SK-N-SH treated with all-trans-retinoic acid at 6 μM for 48 hours (cell line): ENCODE measurements around the gene AGAP1.

Source experiments
- ATAC-seq: fragments of 200-7000 bp; cut with Tn5 transposase; 3 replicates; pipeline ENCODE4 v1.9.1; 2020; ENCODE audit warnings: mild to moderate bottlenecking, moderate library complexity
- ARNTL ChIP-seq: fragments of 450-650 bp; formaldehyde crosslinking; IDR thresholded peaks from 2 replicates; pipeline ENCODE4 v1.5.0; 2020; ENCODE audit warnings: low read depth, mild to moderate bottlenecking, moderate library complexity, borderline replicate concordance
- BACH2 ChIP-seq: fragments of 250-450 bp; sonication (Bioruptor Pico); IDR thresholded peaks from 2 replicates; pipeline ENCODE4 v1.9.0; 2021; ENCODE audit warnings: mild to moderate bottlenecking, borderline replicate concordance
- CREB5 ChIP-seq: fragments of 250-450 bp; sonication (Bioruptor Pico); IDR thresholded peaks from 2 replicates; pipeline ENCODE4 v1.5.1; 2020; ENCODE audit warnings: low read depth, mild to moderate bottlenecking, moderate library complexity
- CSDC2 ChIP-seq: fragments of 250-450 bp; sonication (Bioruptor Pico); IDR thresholded peaks from 2 replicates; pipeline ENCODE4 v1.5.0; 2020; ENCODE audit warnings: mild to moderate bottlenecking, moderate library complexity
- ESRRG ChIP-seq: fragments of 250-450 bp; sonication (Bioruptor Pico); IDR thresholded peaks from 2 replicates; pipeline ENCODE4 v1.6.1; 2021; ENCODE audit warnings: mild to moderate bottlenecking
- GLIS3 ChIP-seq: fragments of 250-450 bp; sonication (Bioruptor Pico); IDR thresholded peaks from 2 replicates; pipeline ENCODE4 v1.5.0; 2020; ENCODE audit warnings: mild to moderate bottlenecking, moderate library complexity
- ISL1 ChIP-seq: fragments of 250-450 bp; sonication (Bioruptor Pico); IDR thresholded peaks from 2 replicates; pipeline ENCODE4 v2.1.2; 2022; ENCODE audit warnings: mild to moderate bottlenecking, moderate library complexity
- OSR1 ChIP-seq: fragments of 250-450 bp; sonication (Bioruptor Pico); IDR thresholded peaks from 2 replicates; pipeline ENCODE4 v1.8.0; 2022; ENCODE audit warnings: moderate library complexity, mild to moderate bottlenecking, inconsistent platforms
- PATZ1 ChIP-seq: fragments of 250-450 bp; sonication (Bioruptor Pico); IDR thresholded peaks from 2 replicates; pipeline ENCODE4 v1.8.0; 2020; ENCODE audit warnings: mild to moderate bottlenecking, moderate library complexity, borderline replicate concordance
- RARB ChIP-seq: fragments of 250-450 bp; sonication (Bioruptor Pico); IDR thresholded peaks from 2 replicates; pipeline ENCODE4 v1.8.0; 2021; ENCODE audit warnings: mild to moderate bottlenecking, moderate library complexity
- SNAI2 ChIP-seq: fragments of 250-450 bp; sonication (Bioruptor Pico); IDR thresholded peaks from 2 replicates; pipeline ENCODE4 v1.5.0; 2020; ENCODE audit warnings: mild to moderate bottlenecking, moderate library complexity
- TCF4 ChIP-seq: fragments of 250-450 bp; sonication (Bioruptor Pico); IDR thresholded peaks from 2 replicates; pipeline ENCODE4 v1.8.0; 2021; ENCODE audit warnings: mild to moderate bottlenecking, moderate library complexity, borderline replicate concordance
- TOX ChIP-seq: fragments of 250-450 bp; sonication (Bioruptor Pico); IDR thresholded peaks from 2 replicates; pipeline ENCODE4 v1.8.0; 2021; ENCODE audit warnings: mild to moderate bottlenecking, moderate library complexity, borderline replicate concordance
- TSHZ2 ChIP-seq: fragments of 250-450 bp; sonication (Bioruptor Pico); IDR thresholded peaks from 2 replicates; pipeline ENCODE4 v1.5.0; 2020; ENCODE audit warnings: mild to moderate bottlenecking, moderate library complexity
- ZC3H10 ChIP-seq: fragments of 250-450 bp; sonication (Bioruptor Pico); IDR thresholded peaks from 2 replicates; pipeline ENCODE4 v1.5.1; 2021; ENCODE audit warnings: mild to moderate bottlenecking, moderate library complexity
- ZFP3 ChIP-seq: fragments of 250-450 bp; sonication (Bioruptor Pico); IDR thresholded peaks from 2 replicates; pipeline ENCODE4 v1.5.0; 2020; ENCODE audit warnings: mild to moderate bottlenecking, moderate library complexity
- ZNF565 ChIP-seq: fragments of 450-650 bp; formaldehyde crosslinking; conservative IDR thresholded peaks from 2 replicates; pipeline ENCODE4 v1.5.0; 2020; ENCODE audit warnings: low read depth, mild to moderate bottlenecking, moderate library complexity
- ZNF70 ChIP-seq: fragments of 450-650 bp; formaldehyde crosslinking; IDR thresholded peaks from 2 replicates; pipeline ENCODE4 v1.5.0; 2020; ENCODE audit warnings: mild to moderate bottlenecking, moderate library complexity
- ZNF8 ChIP-seq: fragments of 450-650 bp; formaldehyde crosslinking; IDR thresholded peaks from 2 replicates; pipeline ENCODE4 v1.5.0; 2020; ENCODE audit warnings: mild to moderate bottlenecking, moderate library complexity
- TF ChIP-seq, protein P1 (sequence below): fragments of 250-450 bp; sonication (Bioruptor Pico); IDR thresholded peaks from 2 replicates; pipeline ENCODE4 v1.5.1; 2021; ENCODE audit warnings: mild to moderate bottlenecking, moderate library complexity
- TF ChIP-seq, protein P2 (sequence below): fragments of 250-450 bp; sonication (Bioruptor Pico); IDR thresholded peaks from 2 replicates; pipeline ENCODE4 v1.8.0; 2021; ENCODE audit warnings: low read depth, mild to moderate bottlenecking, moderate library complexity, borderline replicate concordance

The AGAP1 gene

DNA sequence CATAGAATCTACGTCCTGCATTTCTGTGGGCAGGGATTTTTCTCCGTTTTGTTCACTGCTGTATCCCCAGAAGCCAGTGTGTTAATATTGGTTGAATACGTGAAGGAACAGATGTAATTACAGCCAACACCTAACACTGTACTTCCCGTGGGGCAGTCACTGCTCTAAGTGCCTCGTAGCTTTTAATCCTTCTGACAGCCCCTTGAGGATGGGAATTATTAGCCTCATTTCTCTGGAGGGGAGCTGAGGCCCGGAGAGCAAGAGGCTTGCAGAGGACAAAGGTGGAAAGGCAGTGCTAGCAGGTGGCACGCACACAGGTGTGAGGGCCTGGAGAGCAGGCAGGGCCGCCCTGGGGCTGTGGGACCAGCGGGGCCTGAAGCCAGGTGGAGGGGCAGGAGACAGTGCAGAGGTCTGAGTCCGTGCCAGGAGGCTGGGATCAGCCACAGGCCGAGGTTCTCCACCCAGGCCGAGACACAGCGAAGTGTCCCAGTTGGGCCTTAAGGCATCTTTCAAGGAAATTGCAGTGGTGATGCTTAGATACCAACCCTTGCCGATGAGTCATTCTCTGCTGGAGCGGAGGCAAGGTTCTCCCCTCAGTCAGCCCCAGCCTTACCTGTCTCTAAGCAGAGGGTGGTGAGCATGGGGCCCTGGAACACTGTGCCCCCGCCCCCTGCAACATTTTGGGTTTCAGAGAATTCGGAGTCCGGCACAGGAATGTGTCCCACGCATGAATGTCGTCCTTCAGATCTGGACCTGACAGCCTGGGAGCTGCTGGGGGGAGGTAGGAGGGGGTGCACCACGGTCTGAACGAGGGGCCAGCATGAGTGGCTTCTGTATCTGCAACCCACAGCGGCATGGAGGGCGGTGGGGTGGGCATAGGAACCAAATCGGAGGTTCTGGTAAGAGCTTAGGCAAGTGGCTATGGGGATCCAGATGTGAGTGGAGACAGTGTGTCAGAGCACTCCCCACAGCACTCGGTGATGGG lies 551.7 kb downstream of the AGAP1 start:
- ATAC-seq, result no peak
- TF ChIP-seq ISL1 (CRISPR knock-in tag), result no peak
- TF ChIP-seq ZNF8, result no peak
- TF ChIP-seq ZNF565 (CRISPR knock-in tag), result no peak

DNA sequence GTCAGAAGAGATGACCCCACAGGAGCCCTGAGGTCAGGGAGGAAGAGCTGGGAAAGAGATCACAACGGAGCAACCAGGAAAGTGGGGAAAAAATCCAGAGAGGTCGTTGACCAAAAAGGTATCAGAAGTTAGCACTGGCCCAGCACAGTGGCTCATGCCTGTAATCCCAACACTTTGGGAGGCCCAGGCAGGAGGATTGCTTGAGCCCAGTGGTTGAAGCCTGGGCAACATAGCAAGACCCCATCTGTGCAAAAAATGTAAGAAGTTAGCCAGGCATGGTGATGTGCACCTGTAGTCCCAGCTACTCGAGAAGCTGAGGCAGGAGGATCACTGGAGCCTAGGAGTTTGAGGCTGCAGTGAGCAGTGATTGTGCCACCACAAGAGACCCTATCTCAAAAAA lies 552.9 kb downstream of the AGAP1 start:
- TF ChIP-seq ZNF565 (CRISPR knock-in tag) (no peak), ESRRG (CRISPR knock-in tag) (no peak), TOX (CRISPR knock-in tag) (no peak), TCF4 (CRISPR knock-in tag) (no peak), BACH2 (CRISPR knock-in tag) (no peak), ARNTL (CRISPR knock-in tag) (no peak), TSHZ2 (CRISPR knock-in tag) (no peak), RARB (CRISPR knock-in tag) (no peak), PATZ1 (CRISPR knock-in tag) (no peak)
- TF ChIP-seq, protein P1, sequence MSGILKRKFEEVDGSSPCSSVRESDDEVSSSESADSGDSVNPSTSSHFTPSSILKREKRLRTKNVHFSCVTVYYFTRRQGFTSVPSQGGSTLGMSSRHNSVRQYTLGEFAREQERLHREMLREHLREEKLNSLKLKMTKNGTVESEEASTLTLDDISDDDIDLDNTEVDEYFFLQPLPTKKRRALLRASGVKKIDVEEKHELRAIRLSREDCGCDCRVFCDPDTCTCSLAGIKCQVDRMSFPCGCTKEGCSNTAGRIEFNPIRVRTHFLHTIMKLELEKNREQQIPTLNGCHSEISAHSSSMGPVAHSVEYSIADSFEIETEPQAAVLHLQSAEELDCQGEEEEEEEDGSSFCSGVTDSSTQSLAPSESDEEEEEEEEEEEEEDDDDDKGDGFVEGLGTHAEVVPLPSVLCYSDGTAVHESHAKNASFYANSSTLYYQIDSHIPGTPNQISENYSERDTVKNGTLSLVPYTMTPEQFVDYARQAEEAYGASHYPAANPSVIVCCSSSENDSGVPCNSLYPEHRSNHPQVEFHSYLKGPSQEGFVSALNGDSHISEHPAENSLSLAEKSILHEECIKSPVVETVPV, result no peak
- TF ChIP-seq, protein P2, sequence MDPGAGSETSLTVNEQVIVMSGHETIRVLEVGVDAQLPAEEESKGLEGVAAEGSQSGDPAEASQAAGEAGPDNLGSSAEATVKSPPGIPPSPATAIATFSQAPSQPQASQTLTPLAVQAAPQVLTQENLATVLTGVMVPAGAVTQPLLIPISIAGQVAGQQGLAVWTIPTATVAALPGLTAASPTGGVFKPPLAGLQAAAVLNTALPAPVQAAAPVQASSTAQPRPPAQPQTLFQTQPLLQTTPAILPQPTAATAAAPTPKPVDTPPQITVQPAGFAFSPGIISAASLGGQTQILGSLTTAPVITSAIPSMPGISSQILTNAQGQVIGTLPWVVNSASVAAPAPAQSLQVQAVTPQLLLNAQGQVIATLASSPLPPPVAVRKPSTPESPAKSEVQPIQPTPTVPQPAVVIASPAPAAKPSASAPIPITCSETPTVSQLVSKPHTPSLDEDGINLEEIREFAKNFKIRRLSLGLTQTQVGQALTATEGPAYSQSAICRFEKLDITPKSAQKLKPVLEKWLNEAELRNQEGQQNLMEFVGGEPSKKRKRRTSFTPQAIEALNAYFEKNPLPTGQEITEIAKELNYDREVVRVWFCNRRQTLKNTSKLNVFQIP, result no peak
- ATAC-seq, result no peak

- no peak for ATAC-seq
- TF ChIP-seq RARB (CRISPR knock-in tag), result no peak
- TF ChIP-seq, protein P2, result no peak
- no peak for TF ChIP-seq OSR1 (CRISPR knock-in tag)
- TF ChIP-seq CREB5 (CRISPR knock-in tag), result no peak
- TF ChIP-seq ISL1 (CRISPR knock-in tag), result no peak
- TF ChIP-seq BACH2 (CRISPR knock-in tag), result no peak
- TF ChIP-seq ZFP3 (CRISPR knock-in tag), result no peak
- TF ChIP-seq TSHZ2 (CRISPR knock-in tag), result no peak
- no peak for TF ChIP-seq ZC3H10
- TF ChIP-seq ZNF70 (CRISPR knock-in tag), result no peak
- no peak for TF ChIP-seq ARNTL (CRISPR knock-in tag)
- no peak for TF ChIP-seq CSDC2 (CRISPR knock-in tag)
- TF ChIP-seq SNAI2 (CRISPR knock-in tag), result no peak
- TF ChIP-seq ESRRG (CRISPR knock-in tag), result no peak
- TF ChIP-seq ZNF565 (CRISPR knock-in tag), result no peak
- no peak for TF ChIP-seq GLIS3 (CRISPR knock-in tag)
These were observed 553.3 kb downstream of the AGAP1 start for GRCh38 chr2:236047176-236047575.
